GM21825 (cell line): Measurements from ENCODE around the gene POU2F2.
"Not testable (repeated sequence)": the region's sequence is repeated elsewhere in the genome, so short reads cannot be mapped to it uniquely, and the experiment has no call there.

Experiments
- ATAC-seq: cut with Tn5 transposase; IDR thresholded peaks from one replicate; pipeline ENCODE4 v1.9.1; 2021; ENCODE audit warnings: mild to moderate bottlenecking, moderate library complexity; ENCODE audit not compliant: unreplicated experiment

POU2F2 gene

GRCh38 chr19:42105368-42105767, 26.9 kb downstream of the POU2F2 start:
- no peak for ATAC-seq

- no peak for ATAC-seq
These were observed 29.4 kb downstream of the POU2F2 start for GRCh38 chr19:42102877-42103276.

DNA sequence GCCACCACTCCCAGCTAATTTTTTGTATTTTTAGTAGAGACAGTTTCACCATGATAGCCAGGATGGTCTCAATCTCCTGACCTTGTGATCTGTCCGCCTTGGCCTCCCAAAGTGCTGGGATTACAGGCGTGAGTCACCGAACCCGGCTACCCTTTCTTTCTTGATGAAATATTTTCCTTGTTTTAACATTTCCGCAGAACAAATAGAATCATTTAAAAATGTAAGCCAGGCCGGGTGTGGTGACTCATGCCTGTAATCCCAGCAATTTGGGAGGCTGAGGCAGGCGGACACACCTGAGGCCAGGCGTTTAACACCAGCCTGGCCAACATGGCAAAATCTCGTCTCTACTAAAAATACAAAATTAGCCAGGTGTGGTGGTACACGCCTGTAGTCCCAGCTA, 32.0 kb downstream of the POU2F2 start:
- ATAC-seq: not testable (repeated sequence)

- ATAC-seq: no peak
These were observed 32.8 kb downstream of the POU2F2 start for GRCh38 chr19:42099336-42099925.

- ATAC-seq: no peak
These were observed 33.5 kb downstream of the POU2F2 start for GRCh38 chr19:42098781-42099180.

GRCh38 chr19:42097461-42097860, 34.8 kb downstream of the POU2F2 start:
- no peak for ATAC-seq

DNA sequence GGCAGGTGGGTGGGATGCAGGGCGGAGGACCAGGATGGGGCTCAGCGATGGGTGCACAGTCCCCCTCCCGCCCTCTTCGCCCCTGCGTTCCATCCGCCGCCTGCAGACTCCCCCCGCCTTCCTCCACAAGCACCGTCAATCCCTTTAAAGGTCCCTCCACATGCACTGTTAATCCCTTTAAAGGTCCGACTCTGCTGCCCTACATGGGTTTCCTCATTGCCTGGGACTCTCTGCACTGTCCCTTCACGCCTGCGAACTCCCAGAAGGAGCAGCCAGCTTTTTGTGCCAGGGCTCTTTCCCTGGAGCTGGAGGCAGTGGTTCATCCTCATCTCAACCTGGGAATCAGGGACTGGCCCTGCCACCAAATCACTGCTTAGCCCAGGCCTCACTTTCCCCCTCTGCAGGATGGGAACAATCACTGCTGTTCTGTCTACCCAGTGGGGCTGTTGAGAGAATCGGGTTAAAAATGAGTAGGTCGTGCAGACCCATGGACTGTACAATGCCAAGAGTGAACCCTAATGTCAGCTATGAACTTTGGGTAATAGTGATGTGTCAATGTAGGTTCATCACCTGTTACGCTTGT, 35.9 kb downstream of the POU2F2 start:
- no peak for ATAC-seq

DNA sequence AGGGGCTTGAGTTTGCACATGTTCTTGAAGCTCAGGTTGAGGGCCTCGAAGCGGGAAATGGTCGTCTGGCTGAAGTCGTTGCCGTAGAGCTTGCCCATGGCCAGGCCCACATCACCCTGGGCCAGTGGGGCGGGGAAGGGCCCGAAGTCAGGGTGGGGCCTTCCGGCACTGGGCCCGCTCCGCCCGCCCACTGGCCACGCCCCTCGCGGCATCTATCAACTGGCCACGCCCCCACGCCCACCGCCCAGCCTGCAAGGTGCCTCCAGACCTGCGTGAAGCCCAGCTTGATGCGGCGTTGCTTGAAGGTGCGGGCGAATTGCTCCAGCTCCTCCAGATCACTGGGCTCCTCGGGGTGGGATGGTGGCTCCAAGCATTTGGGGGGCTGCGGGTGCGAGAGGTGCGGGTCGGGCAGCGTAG, 36.4 kb downstream of the POU2F2 start:
- ATAC-seq: no peak

DNA sequence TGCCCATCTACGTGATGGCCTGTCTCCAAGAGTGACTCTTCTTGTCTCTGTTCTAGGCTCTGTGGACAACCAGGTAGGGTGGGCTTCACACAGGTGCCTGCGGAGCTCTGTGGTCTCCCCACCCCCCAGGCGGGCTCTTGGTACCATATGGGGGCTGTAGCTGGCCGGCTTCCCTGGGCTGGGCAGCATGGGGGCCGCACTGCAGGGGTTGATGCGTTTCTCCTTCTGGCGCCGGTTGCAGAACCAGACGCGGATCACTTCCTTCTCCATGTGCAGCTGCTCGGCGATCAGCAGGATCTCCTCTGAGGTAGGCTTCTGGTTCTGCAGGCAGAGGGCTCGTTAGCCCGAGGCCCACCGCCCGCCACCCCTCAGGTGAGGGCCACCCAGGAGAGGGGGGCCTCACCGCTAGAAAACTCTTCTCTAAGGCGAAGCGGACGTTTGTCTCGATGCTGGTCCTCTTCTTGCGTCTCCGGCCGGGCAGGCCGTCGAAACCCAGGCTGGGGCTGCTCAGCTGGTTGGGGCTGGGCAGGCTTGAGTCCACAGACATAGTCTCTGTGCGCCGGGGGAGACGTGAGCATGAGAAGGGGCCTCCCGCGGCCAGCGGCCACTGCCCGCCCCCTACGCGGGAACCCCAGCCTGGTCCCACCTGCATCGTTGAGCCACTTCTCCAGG, 37.0 kb downstream of the POU2F2 start:
- ATAC-seq: no peak

DNA sequence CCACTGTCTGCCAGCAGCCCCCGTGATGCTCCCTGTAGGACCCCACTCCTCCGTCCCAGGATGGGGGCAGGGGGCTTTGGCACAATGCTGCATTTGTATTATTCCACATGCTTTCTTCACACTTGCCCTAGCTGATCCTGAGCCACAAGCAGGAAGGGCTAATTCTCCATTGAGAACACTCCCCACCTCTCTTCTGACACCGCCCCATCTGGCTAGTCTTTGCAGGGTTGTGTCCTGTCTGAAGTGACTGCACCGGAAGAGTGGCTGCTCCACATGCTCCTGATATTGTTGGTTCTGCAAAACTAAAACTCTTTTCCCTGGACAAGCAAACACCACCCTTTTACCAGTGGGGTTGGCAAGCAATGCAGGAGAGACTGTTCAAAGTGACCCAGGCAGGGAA, 38.3 kb downstream of the POU2F2 start:
- no peak for ATAC-seq

DNA sequence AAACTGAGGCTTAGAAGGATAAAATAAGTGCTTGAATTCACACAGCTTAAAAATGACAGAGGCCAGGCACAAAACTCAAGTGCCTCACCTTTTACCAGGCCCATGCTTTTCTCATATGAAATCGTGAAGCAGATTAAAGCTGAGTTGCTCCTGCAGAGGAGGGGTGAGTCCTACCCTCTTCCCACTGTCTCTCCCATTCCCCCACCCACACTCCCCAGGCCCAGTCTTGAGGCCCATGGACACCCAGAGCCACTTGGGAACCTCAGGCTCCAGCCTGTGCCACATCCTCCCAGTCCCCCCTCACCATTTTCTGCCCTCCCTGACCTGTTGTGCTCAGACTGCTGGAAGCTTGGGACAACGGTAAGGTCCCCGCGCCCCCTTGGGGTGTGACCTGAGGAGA, 38.7 kb downstream of the POU2F2 start:
- ATAC-seq: no peak

GRCh38 chr19:42092350-42092749, 39.9 kb downstream of the POU2F2 start:
- no peak for ATAC-seq

- no peak for ATAC-seq
These were observed 40.5 kb downstream of the POU2F2 start for GRCh38 chr19:42091742-42092141.

- ATAC-seq: no peak
These were observed 40.9 kb downstream of the POU2F2 start for GRCh38 chr19:42091300-42091699.

DNA sequence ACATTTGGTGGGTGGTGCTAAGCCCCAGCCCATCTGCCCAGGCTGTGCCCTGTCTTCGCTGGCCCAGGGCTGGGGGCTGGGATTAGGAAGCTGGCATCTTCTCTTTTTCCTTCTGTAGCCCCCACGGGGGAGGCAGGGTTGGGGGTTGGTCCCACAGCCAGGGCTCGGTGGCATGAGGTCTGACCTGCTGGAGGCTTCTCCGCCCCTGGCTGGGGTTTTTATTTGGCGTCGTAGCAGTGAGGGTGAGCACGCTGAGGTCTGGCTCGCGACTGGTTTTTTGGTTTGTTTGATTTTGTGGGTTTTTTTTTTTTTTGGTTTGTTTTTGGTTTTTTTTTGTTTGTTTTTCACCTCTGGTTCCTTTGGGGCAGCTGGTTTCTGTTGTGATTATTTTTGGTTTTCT, 41.6 kb downstream of the POU2F2 start:
- no peak for ATAC-seq

DNA sequence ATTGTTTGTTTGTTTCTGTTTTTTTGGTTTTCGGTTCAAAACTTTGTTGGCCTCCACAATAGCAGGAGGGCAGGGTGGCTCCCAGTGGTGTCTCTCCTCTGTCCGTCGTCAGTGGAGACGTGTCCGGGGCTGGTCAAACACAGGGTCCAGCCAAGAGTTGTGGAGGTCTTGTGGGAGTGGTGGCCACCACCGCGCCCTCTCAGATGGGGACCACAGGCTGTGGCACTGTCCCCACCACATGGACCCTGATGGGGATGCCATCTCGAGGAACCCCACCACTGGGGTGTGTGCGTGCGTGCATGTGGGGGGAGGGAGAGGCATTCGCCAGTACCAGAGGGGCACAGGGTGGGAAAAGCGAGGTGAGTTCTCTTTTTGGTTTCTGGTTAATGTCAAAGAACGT, 42.5 kb downstream of the POU2F2 start:
- ATAC-seq: no peak

DNA sequence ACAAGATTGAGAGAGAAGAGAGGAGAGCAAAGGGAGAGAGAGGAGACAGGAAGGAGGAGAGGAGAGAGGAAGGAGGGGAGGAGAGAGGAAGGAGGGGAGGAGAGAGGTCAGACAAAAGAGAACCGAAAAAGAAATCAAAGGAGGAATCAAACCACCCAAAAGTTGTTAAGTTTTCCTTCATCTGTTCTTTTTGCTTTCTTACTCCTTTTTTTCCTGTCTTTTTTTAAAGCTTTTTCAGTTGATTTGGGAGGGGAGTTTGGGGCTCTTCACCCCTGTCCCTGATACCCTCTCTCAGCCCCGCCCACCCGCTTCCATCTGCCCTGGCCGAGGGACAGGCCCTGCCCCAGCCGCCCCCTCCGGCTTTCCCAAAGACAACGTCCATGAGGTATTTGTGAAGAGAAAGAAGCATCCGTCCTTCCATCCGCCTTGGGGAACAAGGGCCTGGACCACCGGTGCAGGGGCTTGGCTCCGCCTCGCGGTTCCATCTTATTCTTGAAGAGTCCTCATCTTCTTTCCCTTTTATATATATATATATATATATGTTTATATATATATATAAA, 43.0 kb downstream of the POU2F2 start:
- no peak for ATAC-seq

- ATAC-seq: no peak
These were observed 43.6 kb downstream of the POU2F2 start for GRCh38 chr19:42088471-42089190.

GRCh38 chr19:42086770-42087550, 45.3 kb downstream of the POU2F2 start:
- ATAC-seq: no peak

DNA sequence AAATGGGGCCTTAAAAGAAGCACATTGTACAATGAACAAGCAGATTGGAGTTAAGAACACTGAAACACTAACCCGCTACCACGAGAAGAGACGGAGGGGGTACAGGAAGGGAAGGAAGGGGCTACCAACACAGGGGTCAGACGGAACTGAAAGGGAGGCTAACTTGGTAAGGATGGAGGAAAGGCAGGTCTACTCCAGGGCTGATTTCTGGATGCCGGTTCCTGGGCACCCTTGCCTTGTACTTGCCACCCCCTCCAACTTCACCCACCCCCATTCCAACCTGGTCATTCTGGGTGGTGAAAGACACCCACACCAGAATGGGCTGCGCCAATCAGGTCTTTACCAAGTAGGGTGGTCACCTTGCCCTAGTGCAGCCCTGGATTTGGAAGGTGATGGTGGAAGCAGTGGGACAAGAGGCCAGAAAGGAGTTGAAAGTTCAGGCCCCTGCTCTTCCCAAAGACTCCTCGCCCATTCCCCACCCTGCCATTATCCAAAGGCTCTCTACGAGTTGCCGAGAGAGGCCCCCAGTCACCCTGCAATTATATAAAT, 46.0 kb downstream of the POU2F2 start:
- ATAC-seq: no peak

DNA sequence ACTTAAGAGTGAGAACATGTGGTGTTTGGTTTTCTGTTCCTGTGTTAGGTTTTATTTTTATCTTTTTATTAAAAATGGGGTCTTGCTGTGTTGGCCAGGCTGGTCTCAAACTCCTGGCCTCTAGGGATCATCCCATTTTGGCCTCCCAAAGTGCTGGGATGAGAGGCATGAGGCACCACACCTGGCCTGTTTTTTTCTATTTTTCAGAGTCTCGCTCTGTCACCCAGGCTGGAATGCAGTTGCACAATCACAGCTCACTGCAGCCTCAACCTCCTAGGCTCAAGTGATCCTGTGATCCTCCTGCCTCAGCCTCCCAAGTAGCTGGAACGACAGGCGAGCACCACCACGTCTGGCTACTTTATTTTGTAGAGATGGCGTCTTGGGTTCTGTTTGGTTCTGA, 48.7 kb downstream of the POU2F2 start:
- ATAC-seq: no peak
